HG03039 (cell line): ENCODE data around the gene CNTLN.
"Not testable (repeated sequence)": the region's sequence is repeated elsewhere in the genome, so short reads cannot be mapped to it uniquely, and the experiment has no call there.

ENCODE experiments used
- ATAC-seq: cut with Tn5 transposase; IDR thresholded peaks from one replicate; pipeline ENCODE4 v1.9.1; 2021; ENCODE audit warnings: mild to moderate bottlenecking, moderate library complexity; ENCODE audit not compliant: unreplicated experiment

CNTLN gene

GRCh38 chr9:17294822-17295624, 160.2 kb downstream of the CNTLN start:
- ATAC-seq = no peak

- ATAC-seq = no peak
Measured at GRCh38 chr9:17315341-17315740, 180.5 kb downstream of the CNTLN start.

GRCh38 chr9:17318821-17319320, 184.0 kb downstream of the CNTLN start:
- ATAC-seq = no peak

- ATAC-seq = no peak
Measured at GRCh38 chr9:17319864-17320263, 185.0 kb downstream of the CNTLN start.

- no peak for ATAC-seq
Measured at GRCh38 chr9:17322882-17323864, 188.3 kb downstream of the CNTLN start.

- no peak for ATAC-seq
Measured at GRCh38 chr9:17328331-17328730, 193.5 kb downstream of the CNTLN start.

- ATAC-seq = no peak
Measured at GRCh38 chr9:17330097-17330496, 195.3 kb downstream of the CNTLN start.

GRCh38 chr9:17332115-17332514, 197.3 kb downstream of the CNTLN start:
- ATAC-seq = no peak

GRCh38 chr9:17339156-17339555, 204.3 kb downstream of the CNTLN start:
- no peak for ATAC-seq

GRCh38 chr9:17342696-17343095, 207.9 kb downstream of the CNTLN start:
- ATAC-seq = no peak

GRCh38 chr9:17349831-17350230, 215.0 kb downstream of the CNTLN start:
- no peak for ATAC-seq

GRCh38 chr9:17354006-17354405, 219.2 kb downstream of the CNTLN start:
- not testable (repeated sequence) for ATAC-seq

GRCh38 chr9:17361378-17361777, 226.5 kb downstream of the CNTLN start:
- no peak for ATAC-seq

GRCh38 chr9:17367035-17367434, 232.2 kb downstream of the CNTLN start:
- ATAC-seq = no peak

- no peak for ATAC-seq
Measured at GRCh38 chr9:17380126-17380861, 245.5 kb downstream of the CNTLN start.

- no peak for ATAC-seq
Measured at GRCh38 chr9:17387565-17387964, 252.7 kb downstream of the CNTLN start.

- ATAC-seq = no peak
Measured at GRCh38 chr9:17389026-17389425, 254.2 kb downstream of the CNTLN start.

GRCh38 chr9:17394881-17395510, 260.2 kb downstream of the CNTLN start:
- no peak for ATAC-seq

- ATAC-seq = not testable (repeated sequence)
Measured at GRCh38 chr9:17397166-17397728, 262.4 kb downstream of the CNTLN start.

GRCh38 chr9:17398350-17398749, 263.5 kb downstream of the CNTLN start:
- ATAC-seq = no peak
